ENCODE data around the gene NHLRC1. TPM values are rescaled to one million over a fixed set of nuclear protein-coding genes. Genes with fewer than 3 reads are reported as not detected.

The NHLRC1 gene
- total RNA-seq, 1 experiment from 2014 or later: 2.6 TPM

DNA sequence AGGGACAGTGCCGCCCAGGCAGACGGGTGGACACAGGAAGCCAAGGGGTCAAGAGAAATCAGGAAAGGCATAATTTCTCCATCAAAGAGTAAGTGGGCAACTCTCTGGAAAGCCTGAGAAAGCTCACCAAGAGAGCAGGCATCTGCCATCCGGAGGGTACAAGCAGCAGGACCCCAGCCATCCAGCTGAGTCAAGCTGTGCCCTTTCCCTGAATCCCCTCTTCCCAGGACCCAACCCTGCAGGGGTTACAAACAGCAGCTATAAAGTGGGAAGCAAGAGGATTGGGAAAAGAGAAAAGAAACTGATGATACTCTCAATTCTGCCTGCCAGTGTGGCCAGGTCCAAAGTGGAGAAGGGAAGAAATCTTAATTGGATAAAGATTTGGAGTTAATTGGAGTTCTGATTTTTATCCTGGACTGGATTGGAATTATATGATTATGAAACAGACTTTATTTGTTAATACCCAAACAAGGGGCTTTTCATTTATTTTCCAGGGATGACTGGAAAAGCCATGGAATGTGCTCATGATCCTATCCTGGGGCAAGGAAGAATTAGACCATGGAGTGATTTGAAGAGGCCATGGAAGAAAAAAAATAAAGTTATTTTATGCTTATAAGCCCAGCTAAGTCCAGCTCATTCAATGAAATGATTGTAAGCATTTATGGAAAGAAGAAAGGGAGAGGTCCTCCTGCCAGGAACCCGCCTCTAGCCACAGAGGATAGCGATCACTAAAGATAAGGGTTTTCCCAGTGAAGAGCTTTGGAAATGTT, 34.9 kb downstream of the NHLRC1 start:
- DNase-seq (ENCODE audit: low read depth): no peak

DNA sequence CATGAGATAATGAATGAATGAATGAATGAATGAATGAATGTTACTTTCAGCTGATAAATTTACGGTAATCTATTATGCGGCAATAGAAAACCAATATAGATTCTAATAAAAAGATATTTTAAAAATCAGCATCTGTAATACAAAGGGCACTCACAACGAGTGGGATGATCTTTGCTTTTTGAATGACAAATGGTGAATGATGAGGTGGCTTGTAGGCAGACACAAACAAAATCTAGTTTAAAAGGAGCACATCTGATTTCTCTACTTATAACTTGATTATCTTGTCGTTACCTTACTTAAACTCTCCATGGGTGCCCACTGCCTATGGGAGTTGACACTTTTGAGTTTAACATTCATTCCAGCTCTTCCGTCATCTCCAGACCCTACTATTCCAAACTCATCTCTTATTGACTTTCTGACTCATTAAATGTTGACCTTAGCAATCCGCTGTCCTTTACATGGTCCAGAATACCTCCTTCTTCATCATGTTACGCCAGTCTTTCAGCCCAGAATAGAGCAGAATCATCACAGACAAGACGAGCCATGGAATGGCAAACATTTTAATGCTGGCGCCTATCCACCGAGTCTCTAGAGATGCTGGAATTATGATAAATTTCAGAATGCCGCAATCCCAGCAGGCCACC, 41.3 kb downstream of the NHLRC1 start:
- DNase-seq (ENCODE audit: low read depth): no peak

GRCh38 chr6:18080544-18080943, 41.9 kb downstream of the NHLRC1 start:
- DNase-seq (ENCODE audit: low read depth): no peak

DNA sequence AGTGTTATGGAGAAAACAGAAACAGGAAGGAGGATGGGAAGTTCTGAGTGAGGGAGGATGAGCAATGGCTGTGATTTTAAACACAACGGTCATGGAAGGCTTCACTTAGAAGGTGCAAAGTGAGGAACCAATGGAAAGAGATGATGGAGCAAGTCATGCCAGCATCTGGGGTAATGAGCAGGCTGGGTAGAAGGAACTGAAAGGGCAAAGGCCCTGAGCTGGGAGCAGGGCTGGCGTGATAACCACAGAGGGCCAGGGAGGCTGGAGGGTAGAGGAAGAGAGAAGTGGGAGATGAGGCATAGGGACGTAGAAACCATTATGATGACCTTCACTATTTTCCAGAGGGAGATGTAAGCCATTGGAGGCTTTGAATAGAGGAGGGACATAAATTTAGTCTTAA, 43.6 kb downstream of the NHLRC1 start:
- no peak for DNase-seq (ENCODE audit: low read depth)

DNA sequence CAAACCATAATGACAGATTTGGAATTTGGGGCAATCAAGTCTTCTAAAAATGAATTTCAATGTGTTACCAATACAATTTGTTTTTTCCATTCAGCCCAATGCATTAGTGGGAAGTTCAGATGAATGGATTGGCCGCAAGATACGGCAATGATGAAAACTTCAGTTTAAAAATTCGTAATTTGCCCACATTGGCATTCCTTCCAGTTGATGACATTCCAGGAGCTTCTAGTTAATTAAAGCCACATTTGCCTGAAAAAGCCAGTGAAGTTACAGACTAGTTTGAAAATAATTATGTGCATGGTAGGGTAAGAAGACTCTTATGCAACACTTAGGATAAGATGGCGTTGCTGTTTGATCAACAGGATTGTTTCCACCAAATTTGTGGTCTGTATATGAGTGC, 46.2 kb downstream of the NHLRC1 start:
- DNase-seq (ENCODE audit: low read depth): no peak

GRCh38 chr6:18072841-18073240, 49.6 kb downstream of the NHLRC1 start:
- no peak for DNase-seq (ENCODE audit: low read depth)

GRCh38 chr6:18070486-18070885, 52.0 kb downstream of the NHLRC1 start:
- no peak for DNase-seq (ENCODE audit: low read depth)

Other genes starting within 250 kb of the NHLRC1 start
- gene KIF13A, start 135.0 kb downstream of the NHLRC1 start, total RNA-seq (2014; rRNA removed; shearing (Covaris generic)): 18.1 and 23.0 TPM in 2 replicates
- 26.7 and 34.1 TPM in 2 replicates for gene TPMT, start 32.4 kb upstream of the NHLRC1 start, total RNA-seq (2014; rRNA removed; shearing (Covaris generic))
- gene KDM1B, start 32.7 kb upstream of the NHLRC1 start, total RNA-seq (2014; rRNA removed; shearing (Covaris generic)): 14.3 and 17.4 TPM in 2 replicates
- 320 and 481 TPM in 2 replicates for gene DEK, start 141.9 kb upstream of the NHLRC1 start, total RNA-seq (2014; rRNA removed; shearing (Covaris generic))